Body of pancreas (tissue), 4 donors: ENCODE results near the gene OR2T27.
"Not testable (repeated sequence)": the region's sequence is repeated elsewhere in the genome, so short reads cannot be mapped to it uniquely, and the experiment has no call there.

ENCODE experiments used
- CTCF ChIP-seq, 7 experiments: fragments of 450-650 bp in 4 of 7; fragments of 200-600 bp in 3 of 7; sonication (generic) in 3 of 7; IDR thresholded peaks; one replicate each; pipeline ENCODE4 v1.5.1; 2016 to 2019; ENCODE audit warnings: antibody characterized with exemption in 7 of 7
- POLR2A ChIP-seq, 3 donors: fragments of 450-650 bp; IDR thresholded peaks; one replicate each; pipeline ENCODE4 v1.6.1; 2016; ENCODE audit warnings: antibody characterized with exemption in 3 of 3, mild to moderate bottlenecking in 2 of 3

- not testable (repeated sequence) for TF ChIP-seq CTCF, POLR2A (IDR thresholded peaks at IDR 0.05)
These were observed 8.4 kb upstream of the OR2T27 start for GRCh38 chr1:248663453-248664328.
